ENCODE results near the gene KCTD15. TPM values are rescaled to one million over a fixed set of nuclear protein-coding genes. Genes with fewer than 3 reads are reported as not detected.

The KCTD15 gene
- total RNA-seq, 1 donor from 2014 or later = 53.2 TPM

- peaks cover 7% of the 10 kb centered on the region for H3K9me3 Mint-ChIP-seq
- H3K27me3 Mint-ChIP-seq = no peaks in the 10 kb centered on the region
- no peak for TF ChIP-seq CTCF (conservative IDR thresholded peaks at IDR 0.05)
- H3K4me3 Mint-ChIP-seq = no peak overlapping the region
- H3K27ac Mint-ChIP-seq = no peak overlapping the region
- DNase-seq (ENCODE audit: extremely low spot score, unreplicated experiment) = peak; percentile 54
- H3K36me3 Mint-ChIP-seq = no peaks in the 10 kb centered on the region
- H3K4me1 Mint-ChIP-seq (ENCODE audit: unreplicated experiment) = no peaks in the 10 kb centered on the region
Observed at GRCh38 chr19:33849551-33850147, 53.0 kb downstream of the KCTD15 start.

- Mint-ChIP-seq H3K9me3 (no peaks in the 10 kb centered on the region), H3K4me3 (no peak overlapping the region), H3K4me1 (ENCODE audit: unreplicated experiment) (peaks cover 4% of the 10 kb centered on the region), H3K27ac (no peak overlapping the region), H3K36me3 (no peaks in the 10 kb centered on the region), H3K27me3 (no peaks in the 10 kb centered on the region)
- peak; percentile 40 for DNase-seq (ENCODE audit: extremely low spot score, unreplicated experiment)
- no peak for TF ChIP-seq CTCF (conservative IDR thresholded peaks at IDR 0.05)
Observed at GRCh38 chr19:33859016-33859415, 62.3 kb downstream of the KCTD15 start.

GRCh38 chr19:33860312-33861090 lies 63.8 kb downstream of the KCTD15 start:
- H3K4me3 Mint-ChIP-seq = no peak overlapping the region
- peaks cover 2% of the 10 kb centered on the region for H3K27me3 Mint-ChIP-seq

DNA sequence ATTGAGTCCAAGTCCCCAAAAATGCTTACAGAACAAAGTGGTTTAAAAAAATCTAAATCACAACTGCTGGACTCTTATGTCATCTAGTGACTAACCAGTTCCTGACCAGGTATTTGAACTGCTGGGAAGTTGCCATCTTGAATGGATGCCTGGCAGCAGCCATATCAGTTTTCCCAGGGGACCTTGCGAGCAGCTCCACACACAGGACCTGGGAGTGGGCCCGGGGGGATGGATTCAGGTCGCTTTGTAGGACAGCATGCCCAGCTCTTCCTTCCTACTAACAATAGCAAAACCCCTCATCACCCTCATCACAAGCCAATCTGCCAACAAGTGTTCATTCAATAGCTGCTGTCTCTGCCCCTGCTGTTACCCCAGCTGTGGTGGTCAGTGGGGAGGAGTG lies 65.3 kb downstream of the KCTD15 start:
- Mint-ChIP-seq H3K27me3 (peaks cover 3% of the 10 kb centered on the region), H3K36me3 (no peaks in the 10 kb centered on the region), H3K9me3 (no peaks in the 10 kb centered on the region), H3K4me1 (ENCODE audit: unreplicated experiment) (peaks cover 4% of the 10 kb centered on the region), H3K27ac (no peak overlapping the region), H3K4me3 (no peak overlapping the region)
- no peak for TF ChIP-seq CTCF (conservative IDR thresholded peaks at IDR 0.05)
- DNase-seq (ENCODE audit: extremely low spot score, unreplicated experiment) = peak; percentile 25

More at GRCh38 chr19:33860312-33861090, 63.8 kb downstream of the KCTD15 start:
- no peak for TF ChIP-seq CTCF (conservative IDR thresholded peaks at IDR 0.05)
- peak; percentile 34 for DNase-seq (ENCODE audit: extremely low spot score, unreplicated experiment)
- H3K9me3 Mint-ChIP-seq = no peaks in the 10 kb centered on the region
- H3K4me1 Mint-ChIP-seq (ENCODE audit: unreplicated experiment) = peaks cover 4% of the 10 kb centered on the region
- H3K27ac Mint-ChIP-seq = no peak overlapping the region
- no peaks in the 10 kb centered on the region for H3K36me3 Mint-ChIP-seq

DNA sequence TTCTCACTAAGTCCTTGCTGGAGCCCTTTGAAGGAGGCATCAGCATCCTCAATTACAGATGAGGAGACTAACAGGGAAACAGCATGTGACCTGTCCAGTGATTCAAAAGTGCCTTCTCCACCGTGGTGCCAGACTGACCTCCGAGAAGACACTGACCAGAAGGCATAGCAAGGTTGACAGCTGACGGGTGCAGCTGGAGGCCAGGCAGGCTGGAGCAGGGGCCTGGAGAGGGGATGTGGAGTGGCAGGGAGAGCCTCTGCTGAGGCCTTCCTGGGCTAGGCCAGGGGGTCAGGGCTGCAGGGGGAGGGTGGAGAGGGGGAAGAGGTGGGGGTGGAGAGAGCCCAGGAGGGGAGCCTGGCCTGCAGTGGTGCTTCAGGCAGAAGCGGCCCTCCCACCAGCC lies 66.3 kb downstream of the KCTD15 start:
- TF ChIP-seq CTCF (conservative IDR thresholded peaks at IDR 0.05) = no peak
- H3K4me1 Mint-ChIP-seq (ENCODE audit: unreplicated experiment) = peaks cover 8% of the 10 kb centered on the region
- peak overlapping the region; percentile 56 for H3K27ac Mint-ChIP-seq
- peak overlapping the region; percentile 36 for H3K4me3 Mint-ChIP-seq
- H3K27me3 Mint-ChIP-seq = peaks cover 3% of the 10 kb centered on the region
- H3K9me3 Mint-ChIP-seq = no peaks in the 10 kb centered on the region
- H3K36me3 Mint-ChIP-seq = no peaks in the 10 kb centered on the region
- DNase-seq (ENCODE audit: extremely low spot score, unreplicated experiment) = peak; percentile 72

Data from type B pancreatic cell (in vitro differentiated cells).